ENCODE measurements around the gene PISD. TPM values are rescaled to one million over a fixed set of nuclear protein-coding genes. Genes with fewer than 3 reads are reported as not detected.

The PISD gene
- total and polyA plus RNA-seq, 2 of the 8 experiments (the other 6 are each of a cell fraction or from before 2014, with no cell fraction given), result 47.8 to 48.2 TPM

DNA sequence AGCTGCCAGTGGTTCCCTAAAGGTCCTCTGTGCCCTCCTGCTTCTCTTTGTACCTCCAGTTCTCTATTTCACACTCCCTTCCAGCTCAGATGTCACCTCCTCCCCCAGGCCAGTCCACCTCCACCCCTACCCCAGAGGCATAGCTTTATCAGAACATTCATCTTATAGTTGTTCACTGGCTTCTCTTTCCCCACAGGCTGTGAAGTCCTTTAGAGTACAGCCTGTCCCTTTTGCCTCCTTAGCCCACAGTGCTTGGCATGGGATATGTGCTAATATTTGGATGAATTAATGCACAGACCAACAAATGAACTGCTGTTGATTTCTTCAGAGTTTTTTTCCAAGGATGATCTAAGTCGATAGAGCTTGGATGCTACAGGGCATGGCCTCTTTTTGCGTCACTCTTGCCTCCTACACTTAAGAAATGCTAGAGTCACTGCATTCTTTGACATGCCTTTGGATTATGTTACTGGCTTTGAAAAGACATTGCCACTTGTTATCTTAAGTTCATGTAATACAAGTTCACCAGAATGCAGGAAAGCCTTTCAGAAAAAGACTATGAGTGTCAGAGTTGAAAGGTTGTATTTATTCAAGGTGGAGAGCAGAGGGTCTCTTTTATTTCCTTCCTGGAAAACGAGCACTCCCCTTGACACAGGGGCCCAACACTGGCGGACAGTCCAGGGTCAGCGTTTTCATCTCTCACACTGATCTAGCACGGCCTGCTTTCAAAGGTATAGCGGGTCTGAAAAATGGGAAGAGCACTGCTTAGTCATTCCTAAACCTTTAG, 75.7 kb downstream of the PISD start:
- Histone ChIP-seq H3K18ac (ENCODE audit: extremely low read depth, low read length) (no peak overlapping the region), H2BK15ac (ENCODE audit: low read length) (no peak overlapping the region), H3K4me1 (replicated peaks in 1 of 4; ENCODE audit: control insufficient read depth in 3 of 4, insufficient read depth in 4 of 4, low read length in 3 of 4) (no peaks in the 10 kb centered on the region), H4K91ac (replicated peaks; ENCODE audit: insufficient read length, low read length) (no peak overlapping the region), H3K23ac (ENCODE audit: insufficient read length) (no peak overlapping the region), H3K79me1 (ENCODE audit: low read depth, low read length) (no peaks in the 10 kb centered on the region), H3K36me3 (ENCODE audit: control insufficient read depth in 2 of 4, insufficient read depth in 4 of 4, low read length in 3 of 4) (peaks cover 0 to 10% (median 5%) of the 10 kb centered on the region in 4 experiments; a peak in 5 of 8 replicates), H3K9ac (replicated peaks in 1 of 4; ENCODE audit: extremely low read depth in 1 of 4, low read depth in 3 of 4, low read length in 3 of 4) (no peak overlapping the region), H3K14ac (ENCODE audit: insufficient read length) (no peak overlapping the region), H3K79me2 (ENCODE audit: control insufficient read depth in 1 of 2, insufficient read depth in 2 of 2, low read length in 2 of 2) (no peaks in the 10 kb centered on the region), H2BK20ac (ENCODE audit: low read length) (no peak overlapping the region), H2BK120ac (replicated peaks; ENCODE audit: low read depth, low read length) (no peak overlapping the region), H3K4me2 (ENCODE audit: insufficient read depth in 1 of 2, low read depth in 2 of 2, low read length in 2 of 2) (no peak overlapping the region), H2BK12ac (ENCODE audit: low read depth, low read length) (no peak overlapping the region), H3K27ac (ENCODE audit: low read depth, low read length) (no peak overlapping the region), H3K4ac (replicated peaks; ENCODE audit: insufficient read length, low read depth, low read length) (no peak overlapping the region), H4K8ac (ENCODE audit: extremely low read depth, insufficient read depth, low read length) (no peak overlapping the region), H3K23me2 (ENCODE audit: low read depth, low read length) (no peaks in the 10 kb centered on the region; the same call in 1 of the 2 replicates), H3K56ac (replicated peaks; ENCODE audit: insufficient read length, low read depth, low read length) (no peak overlapping the region), H2BK5ac (ENCODE audit: low read depth, low read length) (no peak overlapping the region), H3K4me3 (ENCODE audit: extremely low read depth in 1 of 4, insufficient read depth in 2 of 4, low read depth in 3 of 4, low read length in 4 of 4) (no peak overlapping the region), H3K27me3 (replicated peaks in 1 of 4; ENCODE audit: control insufficient read depth in 3 of 4, extremely low read depth in 1 of 4, insufficient read depth in 3 of 4, low read length in 3 of 4) (no peaks in the 10 kb centered on the region), H2AFZ (ENCODE audit: low read length) (no peak overlapping the region), H4K5ac (ENCODE audit: insufficient read length, low read depth, low read length) (no peak overlapping the region), H2AK5ac (ENCODE audit: low read depth, low read length) (no peak overlapping the region), H3K9me3 (ENCODE audit: insufficient read depth in 2 of 2, low read depth in 1 of 2, low read length in 1 of 2) (no peaks in the 10 kb centered on the region), H4K20me1 (replicated peaks in 1 of 2; ENCODE audit: control insufficient read depth in 1 of 2, insufficient read depth in 2 of 2, low read length in 2 of 2) (peaks cover 0 to 6% of the 10 kb centered on the region in 2 experiments)
- ChIA-PET POLR2A (ENCODE audit: partially characterized antibody) (no interaction called here), CTCF (ENCODE audit: partially characterized antibody) (interaction anchor here (2.0 kb wide), 1 partner anchor 30 kb away, joined by 4 read pairs; no protein-coding TSS in a partner anchor)
- DNase-seq (ENCODE audit: low read depth in 1 of 2, low spot score in 2 of 2) (no peak), FAIRE-seq (no peak)
- WGBS, 2 experiments (ENCODE audit: extremely low coverage in 1 of 2, insufficient coverage in 1 of 2, insufficient read length in 1 of 2, insufficient replicate concordance in 2 of 2, low coverage in 1 of 2, low lambda C conversion rate in 2 of 2, missing lambda C conversion rate in 1 of 2), result 94% methylated on average over 7 of the region's 7 CpGs; no CpG with 5 or more reads in 1 of the 2 experiments
- no peak for TF ChIP-seq RXRA (IDR thresholded peaks at IDR 0.05; ENCODE audit: insufficient read depth, low read depth, low read length)

Measured in H1 (cell line).